Spleen (tissue), 7 donors: ENCODE results near the gene INSL6.

ENCODE experiments used
- CTCF ChIP-seq, 11 experiments: fragments of 200-600 bp in 7 of 11; fragments of 450-650 bp in 4 of 11; sonication (generic) in 4 of 11; IDR thresholded peaks in 8 of 11; conservative IDR thresholded peaks in 3 of 11; 1 replicate in 7 of 11; 2 replicates in 4 of 11; pipeline versions ENCODE4 v1.4.0 to v1.8.0; 2016 to 2021; ENCODE audit warnings: antibody characterized with exemption in 11 of 11, inconsistent platforms in 4 of 11, mild to moderate bottlenecking in 1 of 11
- POLR2A ChIP-seq, 3 donors: fragments of 450-650 bp; IDR thresholded peaks; one replicate each; pipeline ENCODE4 v1.5.1; 2017; ENCODE audit warnings: antibody characterized with exemption in 3 of 3, mild to moderate bottlenecking in 1 of 3
- POLR2AphosphoS5 ChIP-seq, 3 donors: sonication (generic); formaldehyde crosslinking; IDR thresholded peaks; one replicate each; pipeline ENCODE4 v1.5.1; 2017; ENCODE audit warnings: antibody characterized with exemption in 3 of 3
- donor health status: DM: no; HTN: no; CAD: no; lungs with moderate emphysema.
- donor health status: DM: no; HTN: no; CAD: no.
- donor health status: DM: no; HTN: no; CAD: no.

- TF ChIP-seq CTCF (IDR thresholded peaks at IDR 0.05 in 8 of 11, conservative IDR thresholded peaks at IDR 0.05 in 3 of 11) (no peak), POLR2A (IDR thresholded peaks at IDR 0.05) (no peak), POLR2AphosphoS5 (IDR thresholded peaks at IDR 0.05) (no peak)
These were observed 663 bp downstream of the INSL6 start for GRCh38 chr9:5184776-5185175.
